HG02642 (cell line): ENCODE data around the gene TEX48.

Experiments used
- ATAC-seq: cut with Tn5 transposase; IDR thresholded peaks from one replicate; pipeline ENCODE4 v1.9.1; 2021; ENCODE audit warnings: mild to moderate bottlenecking; ENCODE audit not compliant: unreplicated experiment, poor library complexity

TEX48 gene

DNA sequence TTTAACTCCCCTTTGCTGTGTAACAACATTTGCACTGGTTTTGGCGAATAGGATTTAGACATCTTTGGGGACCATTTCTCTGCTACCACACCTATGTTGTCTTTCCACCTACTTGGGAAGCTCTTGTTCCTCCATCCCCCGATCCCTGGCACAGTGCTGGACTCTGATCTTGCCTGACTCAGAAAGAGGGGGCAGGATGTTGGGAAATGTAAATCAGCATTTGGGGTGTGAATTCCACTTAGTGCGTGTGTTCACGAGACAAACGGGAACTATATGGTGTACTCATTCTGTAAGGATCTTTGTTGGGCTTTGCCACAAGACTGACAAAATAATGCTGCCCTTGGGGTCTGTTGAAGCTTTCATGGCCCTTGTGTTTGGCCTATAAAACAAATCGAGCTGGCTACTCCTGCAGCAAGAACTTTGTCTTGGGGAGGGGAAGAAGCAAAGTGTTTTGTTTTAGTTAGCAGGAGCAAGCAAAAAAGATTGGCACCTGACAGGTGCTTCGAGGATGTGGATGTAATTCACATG, 52.4 kb downstream of the TEX48 start:
- no peak for ATAC-seq

- no peak for ATAC-seq
Observed at GRCh38 chr9:114627553-114627952, 54.4 kb downstream of the TEX48 start.

DNA sequence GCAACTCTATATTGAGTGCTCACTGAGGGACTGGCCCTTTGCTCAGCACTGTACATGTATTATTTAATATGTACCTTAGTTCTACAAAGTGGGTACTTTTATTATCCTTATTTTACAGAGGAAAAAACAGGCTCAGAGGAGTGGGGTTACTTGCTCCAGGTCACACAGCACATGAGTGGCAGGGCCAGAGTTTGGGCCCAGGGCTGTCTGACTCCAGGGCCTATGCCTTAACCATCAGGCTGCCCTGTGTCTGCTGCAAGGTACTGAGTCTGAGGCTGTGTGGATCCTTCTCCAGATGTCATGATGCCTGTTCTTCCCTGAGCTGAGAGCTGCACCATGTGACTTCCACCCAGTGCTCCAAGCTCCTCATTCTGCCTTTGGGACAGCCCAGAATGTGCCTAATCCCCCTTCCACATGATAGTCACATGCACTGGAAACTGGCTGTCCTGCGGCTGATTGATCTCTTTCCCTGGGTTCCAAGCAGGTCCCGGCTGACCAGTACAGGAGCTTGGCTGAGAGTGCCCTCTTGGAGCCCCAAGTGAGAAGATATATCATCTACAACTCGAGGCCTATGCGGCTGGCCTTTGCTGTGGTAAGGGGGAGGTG, 55.5 kb downstream of the TEX48 start:
- no peak for ATAC-seq

DNA sequence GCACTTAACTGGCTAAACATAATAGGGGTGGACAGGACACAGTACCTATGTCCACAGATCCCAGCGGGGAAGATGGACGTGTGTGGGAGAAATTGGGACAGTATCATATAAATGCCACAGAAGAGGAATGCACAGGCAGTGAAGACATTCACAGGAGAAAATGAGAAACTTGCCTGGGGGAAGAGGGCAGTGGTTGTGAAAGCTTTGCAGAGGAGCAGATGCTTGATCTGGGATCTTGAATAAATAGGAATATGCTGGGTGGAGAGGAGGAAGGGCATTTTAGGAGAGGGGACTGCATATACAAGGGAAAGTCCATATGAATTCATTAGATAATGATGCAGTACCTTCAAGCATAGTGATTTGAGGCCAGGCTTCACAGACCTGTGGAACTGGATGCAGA, 57.3 kb downstream of the TEX48 start:
- ATAC-seq: no peak

DNA sequence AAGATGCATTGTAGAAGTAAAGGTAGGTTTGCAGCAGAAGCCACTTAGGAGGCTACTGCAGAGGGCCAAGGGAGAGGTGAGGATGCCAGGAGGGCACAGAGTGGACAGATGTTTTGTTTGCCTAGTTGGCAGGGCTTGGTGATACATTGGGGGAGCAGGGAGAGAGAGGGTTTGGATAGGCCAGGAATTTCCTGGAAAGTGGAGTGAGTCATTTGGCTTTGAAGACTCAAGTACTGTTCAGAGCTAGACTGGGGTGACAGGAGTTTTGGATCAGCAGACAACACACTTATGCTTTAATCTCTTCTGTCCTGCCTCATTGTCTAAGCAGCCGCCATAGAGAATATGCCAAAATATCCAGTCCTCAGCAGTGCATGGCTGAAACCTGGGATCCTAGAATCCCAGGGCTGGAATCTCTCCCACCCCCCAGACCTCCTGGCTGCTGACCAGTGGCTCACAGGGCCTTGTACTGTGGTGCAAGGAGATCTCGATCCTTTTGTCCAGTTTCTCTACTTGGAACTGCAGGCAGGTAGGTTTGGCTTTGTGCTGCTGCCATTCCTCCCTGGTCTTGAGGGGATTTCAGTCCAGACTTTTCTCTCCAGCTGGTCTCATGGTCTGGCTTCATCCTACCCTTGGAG, 59.9 kb downstream of the TEX48 start:
- no peak for ATAC-seq

- ATAC-seq: no peak
Observed at GRCh38 chr9:114621561-114621960, 60.4 kb downstream of the TEX48 start.

- peak; percentile 57 for ATAC-seq
Observed at GRCh38 chr9:114619191-114619761, 62.7 kb downstream of the TEX48 start.

- ATAC-seq: peak; percentile 66
Observed at GRCh38 chr9:114616684-114617520, 65.1 kb downstream of the TEX48 start.
